H54 (cell line): Measurements from ENCODE around the gene EPHA10.
A peak's percentile ranks its signal among the peaks of the same experiment; 100 is the strongest.
"Not testable (repeated sequence)": the region's sequence is repeated elsewhere in the genome, so short reads cannot be mapped to it uniquely, and the experiment has no call there.

ENCODE experiments used
- DNase-seq: peaks from one replicate; pipeline ENCODE4 v3.0.0; 2011; ENCODE audit warnings: low spot score, mixed read lengths; ENCODE audit not compliant: insufficient read length
- FAIRE-seq: peaks from 3 replicates; lab custom pipeline; 2011; peaks lifted over from hg19 to GRCh38; lab: Jason Lieb, UNC
- POLR2A ChIP-seq: IDR thresholded peaks from 2 replicates; pipeline ENCODE4 v1.6.1; 2011; ENCODE audit warnings: low read depth, mild to moderate bottlenecking, low read length

The EPHA10 gene

GRCh38 chr1:37701051-37701450, 63.9 kb downstream of the EPHA10 start:
- DNase-seq (no peak), FAIRE-seq (no peak)
- no peak for TF ChIP-seq POLR2A

GRCh38 chr1:37699147-37699546, 65.8 kb downstream of the EPHA10 start:
- no peak for DNase-seq
- FAIRE-seq, result no peak
- no peak for TF ChIP-seq POLR2A

- DNase-seq (no peak), FAIRE-seq (no peak)
- no peak for TF ChIP-seq POLR2A
These were observed 67.2 kb downstream of the EPHA10 start for GRCh38 chr1:37697737-37698136.

- DNase-seq, result no peak
- no peak for TF ChIP-seq POLR2A
- FAIRE-seq, result no peak
These were observed 67.8 kb downstream of the EPHA10 start for GRCh38 chr1:37697090-37697489.

GRCh38 chr1:37692834-37693175, 72.1 kb downstream of the EPHA10 start:
- no peak for TF ChIP-seq POLR2A
- FAIRE-seq, result no peak
- DNase-seq, result no peak

- FAIRE-seq (peak; percentile 76), DNase-seq (peak; percentile 98)
- TF ChIP-seq POLR2A, result peak; percentile 79
These were observed 72.7 kb downstream of the EPHA10 start, which contains the start of gene CDCA8 for GRCh38 chr1:37692078-37692833. CDCA8 (plus strand) TSS chr1:37692516; CDS start chr1:37692691, 175 bp downstream.

GRCh38 chr1:37691497-37692077, 73.3 kb downstream of the EPHA10 start:
- FAIRE-seq (no peak), DNase-seq (no peak)
- no peak for TF ChIP-seq POLR2A

GRCh38 chr1:37688926-37689325, 76.0 kb downstream of the EPHA10 start:
- no peak for TF ChIP-seq POLR2A
- DNase-seq (no peak), FAIRE-seq (no peak)

- not testable (repeated sequence) for FAIRE-seq
These were observed 77.2 kb downstream of the EPHA10 start for GRCh38 chr1:37687764-37688163.

GRCh38 chr1:37685722-37686121, 79.2 kb downstream of the EPHA10 start:
- no peak for TF ChIP-seq POLR2A
- no peak for FAIRE-seq
- DNase-seq, result no peak

More at GRCh38 chr1:37687764-37688163, 77.2 kb downstream of the EPHA10 start:
- not testable (repeated sequence) for DNase-seq

- not testable (repeated sequence) for FAIRE-seq, DNase-seq
These were observed 80.7 kb downstream of the EPHA10 start for GRCh38 chr1:37684182-37684581.

GRCh38 chr1:37682334-37682987, 82.5 kb downstream of the EPHA10 start:
- FAIRE-seq (peak; percentile 6), DNase-seq (peak; percentile 61)
- no peak for TF ChIP-seq POLR2A

GRCh38 chr1:37680933-37681332, 84.0 kb downstream of the EPHA10 start:
- FAIRE-seq, result no peak
- no peak for TF ChIP-seq POLR2A
- no peak for DNase-seq

- DNase-seq (no peak), FAIRE-seq (no peak)
- no peak for TF ChIP-seq POLR2A
These were observed 87.1 kb downstream of the EPHA10 start for GRCh38 chr1:37677808-37678207.

GRCh38 chr1:37677143-37677439, 87.8 kb downstream of the EPHA10 start:
- FAIRE-seq, result no peak
- no peak for TF ChIP-seq POLR2A
- DNase-seq, result no peak
